Measurements from ENCODE around the gene BTG2.
"Not testable (repeated sequence)": the region's sequence is repeated elsewhere in the genome, so short reads cannot be mapped to it uniquely, and the experiment has no call there.

The BTG2 gene

DNA sequence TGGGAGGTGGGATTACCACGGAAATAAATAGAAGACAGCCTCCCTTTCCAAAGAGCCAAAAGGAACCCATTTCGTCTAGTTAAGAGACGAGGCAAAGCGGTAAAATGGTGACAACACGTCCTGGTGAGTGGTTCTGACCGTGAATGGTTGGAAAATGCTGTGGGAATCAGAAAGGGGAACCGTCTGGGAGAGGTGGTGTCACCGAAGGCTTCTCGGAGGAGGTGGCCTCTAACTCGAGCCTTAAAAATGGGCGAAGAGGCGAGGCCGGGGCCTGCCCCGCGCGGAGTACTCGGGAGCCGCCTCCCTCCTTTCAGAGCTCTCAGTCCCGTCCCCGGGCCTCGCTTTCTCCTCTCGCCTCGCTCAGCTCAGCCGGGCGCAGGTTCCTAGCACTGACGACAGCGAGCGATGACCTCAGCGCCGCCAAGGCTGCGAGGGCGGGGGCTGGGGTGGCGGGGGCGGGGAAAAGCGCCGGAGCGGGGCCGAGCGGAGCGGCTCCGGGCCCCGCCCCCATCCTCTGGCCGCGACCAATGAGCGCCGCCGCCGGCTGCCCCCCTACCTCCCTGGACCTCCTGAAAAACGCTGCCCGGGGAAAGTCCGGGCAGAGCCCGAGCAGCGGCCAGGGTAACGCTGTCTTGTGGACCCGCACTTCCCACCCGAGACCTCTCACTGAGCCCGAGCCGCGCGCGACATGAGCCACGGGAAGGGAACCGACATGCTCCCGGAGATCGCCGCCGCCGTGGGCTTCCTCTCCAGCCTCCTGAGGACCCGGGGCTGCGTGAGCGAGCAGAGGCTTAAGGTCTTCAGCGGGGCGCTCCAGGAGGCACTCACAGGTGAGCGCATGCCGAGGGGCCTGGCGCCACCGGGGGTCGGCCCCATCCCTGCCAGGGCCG, at the start of gene BTG2:
TSS of gene BTG2 (plus strand) at position 601 of the 890 bp plus-strand sequence. CDS start at position 689, 88 bp downstream.
- Histone ChIP-seq H3K36me3 (ENCODE audit: insufficient read depth, low read length) (peaks cover 44% of the 10 kb centered on the region), H3K27me3 (ENCODE audit: insufficient read depth, low read length, poor library complexity, severe bottlenecking) (peaks cover 21% of the 10 kb centered on the region), H3K9me3 (ENCODE audit: insufficient read depth, low read depth, low read length) (no peaks in the 10 kb centered on the region), H3F3A (ENCODE audit: low read depth) (peaks cover 6% of the 10 kb centered on the region; the same call in 1 of the 2 replicates), H4K20me1 (ENCODE audit: insufficient read depth, low read length, poor library complexity, severe bottlenecking) (peaks cover 46% of the 10 kb centered on the region), H3K4me1 (ENCODE audit: insufficient read depth, low read length, poor library complexity, severe bottlenecking) (peaks cover 66% of the 10 kb centered on the region), H3K9me2 (replicated peaks; ENCODE audit: low read depth, low read length) (no peaks in the 10 kb centered on the region), H2AFZ (ENCODE audit: low read length) (no peak within 1 kb of the TSS), H3K9ac (ENCODE audit: low read depth, low read length, poor library complexity, severe bottlenecking) (peak within 1 kb of the TSS; percentile 99), H3K79me2 (ENCODE audit: insufficient read depth, low read length) (peaks cover 61% of the 10 kb centered on the region), H3K4me3 (ENCODE audit: low read length, poor library complexity, severe bottlenecking) (peak within 1 kb of the TSS; percentile 98), H3K4me2 (ENCODE audit: low read depth, low read length, poor library complexity, severe bottlenecking) (peak within 1 kb of the TSS; percentile 84)
- TF ChIP-seq EZH2phosphoT487 (IDR thresholded peaks at IDR 0.05; ENCODE audit: borderline replicate concordance), result no peak
- TF ChIP-seq, protein P1, sequence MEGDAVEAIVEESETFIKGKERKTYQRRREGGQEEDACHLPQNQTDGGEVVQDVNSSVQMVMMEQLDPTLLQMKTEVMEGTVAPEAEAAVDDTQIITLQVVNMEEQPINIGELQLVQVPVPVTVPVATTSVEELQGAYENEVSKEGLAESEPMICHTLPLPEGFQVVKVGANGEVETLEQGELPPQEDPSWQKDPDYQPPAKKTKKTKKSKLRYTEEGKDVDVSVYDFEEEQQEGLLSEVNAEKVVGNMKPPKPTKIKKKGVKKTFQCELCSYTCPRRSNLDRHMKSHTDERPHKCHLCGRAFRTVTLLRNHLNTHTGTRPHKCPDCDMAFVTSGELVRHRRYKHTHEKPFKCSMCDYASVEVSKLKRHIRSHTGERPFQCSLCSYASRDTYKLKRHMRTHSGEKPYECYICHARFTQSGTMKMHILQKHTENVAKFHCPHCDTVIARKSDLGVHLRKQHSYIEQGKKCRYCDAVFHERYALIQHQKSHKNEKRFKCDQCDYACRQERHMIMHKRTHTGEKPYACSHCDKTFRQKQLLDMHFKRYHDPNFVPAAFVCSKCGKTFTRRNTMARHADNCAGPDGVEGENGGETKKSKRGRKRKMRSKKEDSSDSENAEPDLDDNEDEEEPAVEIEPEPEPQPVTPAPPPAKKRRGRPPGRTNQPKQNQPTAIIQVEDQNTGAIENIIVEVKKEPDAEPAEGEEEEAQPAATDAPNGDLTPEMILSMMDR (conservative IDR thresholded peaks at IDR 0.05; ENCODE audit: low read length), result no peak

DNA sequence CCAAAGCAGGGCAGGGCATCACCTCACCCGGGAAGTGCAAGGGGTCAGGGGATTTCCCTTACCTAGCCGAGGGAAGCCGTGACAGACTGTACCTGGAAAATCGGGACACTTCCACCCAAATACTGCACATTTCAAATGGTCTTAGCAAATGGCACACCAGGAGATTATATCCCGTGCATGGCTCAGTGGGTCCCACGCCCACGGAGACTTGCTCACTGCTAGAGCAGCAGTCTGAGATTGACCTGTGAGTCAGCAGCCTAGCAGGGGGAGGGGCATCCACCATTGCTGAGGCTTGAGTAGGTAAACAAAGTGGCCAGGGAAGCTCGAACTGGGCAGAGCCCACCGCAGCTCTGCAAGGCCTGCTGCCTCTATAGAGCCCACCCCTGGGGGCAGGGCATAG, 48.7 kb upstream of the BTG2 start:
- not testable (repeated sequence) for H3K36me3 ChIP-seq (ENCODE audit: insufficient read depth, low read length); H3K4me3 ChIP-seq (ENCODE audit: low read length, poor library complexity, severe bottlenecking); H3K79me2 ChIP-seq (ENCODE audit: insufficient read depth, low read length); H4K20me1 ChIP-seq (ENCODE audit: insufficient read depth, low read length, poor library complexity, severe bottlenecking); H3F3A ChIP-seq (ENCODE audit: low read depth); H3K9me3 ChIP-seq (ENCODE audit: insufficient read depth, low read depth, low read length); H3K27me3 ChIP-seq (ENCODE audit: insufficient read depth, low read length, poor library complexity, severe bottlenecking); H3K4me1 ChIP-seq (ENCODE audit: insufficient read depth, low read length, poor library complexity, severe bottlenecking); H3K9ac ChIP-seq (ENCODE audit: low read depth, low read length, poor library complexity, severe bottlenecking); H3K4me2 ChIP-seq (ENCODE audit: low read depth, low read length, poor library complexity, severe bottlenecking); H3K9me2 ChIP-seq (replicated peaks; ENCODE audit: low read depth, low read length); H2AFZ ChIP-seq (ENCODE audit: low read length)

GRCh38 chr1:203263496-203263895, 41.8 kb upstream of the BTG2 start:
- Histone ChIP-seq H3K4me2 (ENCODE audit: low read depth, low read length, poor library complexity, severe bottlenecking) (no peak overlapping the region), H4K20me1 (ENCODE audit: insufficient read depth, low read length, poor library complexity, severe bottlenecking) (no peaks in the 10 kb centered on the region), H3K4me3 (ENCODE audit: low read length, poor library complexity, severe bottlenecking) (no peak overlapping the region), H3K36me3 (ENCODE audit: insufficient read depth, low read length) (no peaks in the 10 kb centered on the region), H2AFZ (ENCODE audit: low read length) (no peak overlapping the region), H3K9me2 (replicated peaks; ENCODE audit: low read depth, low read length) (no peaks in the 10 kb centered on the region), H3K27me3 (ENCODE audit: insufficient read depth, low read length, poor library complexity, severe bottlenecking) (no peaks in the 10 kb centered on the region), H3F3A (ENCODE audit: low read depth) (no peaks in the 10 kb centered on the region), H3K9me3 (ENCODE audit: insufficient read depth, low read depth, low read length) (no peaks in the 10 kb centered on the region), H3K79me2 (ENCODE audit: insufficient read depth, low read length) (no peaks in the 10 kb centered on the region), H3K4me1 (ENCODE audit: insufficient read depth, low read length, poor library complexity, severe bottlenecking) (peaks cover 8% of the 10 kb centered on the region), H3K9ac (ENCODE audit: low read depth, low read length, poor library complexity, severe bottlenecking) (no peak overlapping the region)
- TF ChIP-seq, protein P1 (conservative IDR thresholded peaks at IDR 0.05; ENCODE audit: low read length), result no peak
- no peak for TF ChIP-seq EZH2phosphoT487 (IDR thresholded peaks at IDR 0.05; ENCODE audit: borderline replicate concordance)

All from Loucy (cell line).